Measurements from ENCODE around the gene NSMF.

DNA sequence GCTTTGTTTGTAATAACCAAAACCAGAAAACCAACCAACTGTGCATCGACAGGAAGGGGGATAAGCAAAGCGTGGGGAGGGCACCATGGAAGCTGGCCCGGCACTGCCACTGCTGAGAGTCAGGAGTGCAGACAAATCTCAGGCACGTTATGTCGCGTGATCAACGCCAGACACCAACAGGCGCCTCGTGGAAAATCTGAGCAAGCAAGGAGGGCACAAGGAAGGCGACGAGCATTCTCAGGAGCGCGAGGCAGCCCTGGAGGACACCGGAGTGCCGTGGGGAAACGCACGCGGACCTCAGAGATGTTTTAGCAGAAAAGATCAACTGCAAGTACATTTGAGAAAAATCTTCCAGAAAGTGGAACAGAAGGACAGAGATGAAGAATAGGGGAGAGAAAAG lies 15.1 kb upstream of the NSMF start:
- TF ChIP-seq POLR2A (IDR thresholded peaks at IDR 0.05) (no peak), CTCF (IDR thresholded peaks at IDR 0.05) (no peak)

All from thyroid gland (tissue), 4 donors.